Neural progenitor cell (in vitro differentiated cells): ENCODE measurements around the gene NSRP1. TPM values are rescaled to one million over a fixed set of nuclear protein-coding genes. Genes with fewer than 3 reads are reported as not detected.
"Not testable (repeated sequence)": the region's sequence is repeated elsewhere in the genome, so short reads cannot be mapped to it uniquely, and the experiment has no call there.

Source experiments
- DNase-seq: peaks from one replicate; pipeline ENCODE4 v3.0.0-alpha.2; 2016; ENCODE audit warnings: low spot score
- H2AFZ ChIP-seq: fragments of 200-600 bp; sonication (generic); replicated peaks from 2 replicates; pipeline ENCODE4 v1.6.1; 2016; ENCODE audit warnings: antibody characterized with exemption
- H3F3A ChIP-seq: fragments of 200-600 bp; sonication (generic); 2 replicates; pipeline ENCODE4 v1.6.1; 2016; ENCODE audit warnings: antibody characterized with exemption, low read depth
- H3K27ac ChIP-seq: fragments of 200-600 bp; sonication (generic); 2 replicates; pipeline ENCODE4 v1.5.1; 2016; ENCODE audit warnings: mild to moderate bottlenecking
- H3K27me3 ChIP-seq: fragments of 200-600 bp; sonication (generic); 2 replicates; pipeline ENCODE4 v1.6.1; 2016; ENCODE audit warnings: mild to moderate bottlenecking, moderate library complexity
- H3K36me3 ChIP-seq: fragments of 200-600 bp; sonication (generic); 2 replicates; pipeline ENCODE4 v1.5.1; 2016
- H3K4me1 ChIP-seq: fragments of 200-600 bp; sonication (generic); 2 replicates; pipeline ENCODE4 v1.6.1; 2016; ENCODE audit warnings: mixed run types
- H3K4me2 ChIP-seq: fragments of 200-600 bp; sonication (generic); 2 replicates; pipeline ENCODE4 v1.6.1; 2016
- H3K4me3 ChIP-seq: fragments of 200-600 bp; sonication (generic); 2 replicates; pipeline ENCODE4 v1.5.1; 2016
- H3K79me2 ChIP-seq: fragments of 200-600 bp; sonication (generic); 2 replicates; pipeline ENCODE4 v1.6.1; 2016; ENCODE audit warnings: low read depth
- H3K9ac ChIP-seq: fragments of 200-600 bp; sonication (generic); 2 replicates; pipeline ENCODE4 v1.6.1; 2016
- H3K9me3 ChIP-seq: fragments of 200-600 bp; sonication (generic); 2 replicates; pipeline ENCODE4 v1.5.1; 2016; ENCODE audit warnings: low read depth
- H4K20me1 ChIP-seq: fragments of 200-600 bp; sonication (generic); 2 replicates; pipeline ENCODE4 v1.6.1; 2016; ENCODE audit warnings: low read depth
- H3K27ac Mint-ChIP-seq: 3 replicates; pipeline ENCODE4 v1.8.0; 2021; ENCODE audit warnings: mixed read lengths
- H3K27me3 Mint-ChIP-seq: 2 replicates; pipeline ENCODE4 v1.8.0; 2022; ENCODE audit warnings: low read depth, mild to moderate bottlenecking, inconsistent platforms, moderate library complexity, mixed read lengths; ENCODE audit not compliant: insufficient read depth
- H3K36me3 Mint-ChIP-seq: 3 replicates; pipeline ENCODE4 v1.8.0; 2021; ENCODE audit warnings: mixed read lengths
- H3K4me1 Mint-ChIP-seq: 3 replicates; pipeline ENCODE4 v1.8.0; 2021; ENCODE audit warnings: mixed read lengths
- H3K4me3 Mint-ChIP-seq: 3 replicates; pipeline ENCODE4 v1.8.0; 2021; ENCODE audit warnings: mild to moderate bottlenecking, moderate library complexity, mixed read lengths
- H3K9me3 Mint-ChIP-seq: 3 replicates; pipeline ENCODE4 v1.8.0; 2020; ENCODE audit warnings: mixed read lengths
- CTCF ChIP-seq: fragments of 200-600 bp; sonication (generic); IDR thresholded peaks from 2 replicates; pipeline ENCODE4 v1.5.1; 2017; ENCODE audit warnings: antibody characterized with exemption, mild to moderate bottlenecking
- EZH2 ChIP-seq: fragments of 200-600 bp; sonication (generic); IDR thresholded peaks from 2 replicates; pipeline ENCODE4 v1.6.1; 2017; ENCODE audit warnings: antibody characterized with exemption, mild to moderate bottlenecking, moderate library complexity
- EZH2phosphoT487 ChIP-seq: fragments of 200-600 bp; sonication (generic); IDR thresholded peaks from 2 replicates; pipeline ENCODE4 v1.6.1; 2017; ENCODE audit warnings: antibody characterized with exemption
- total RNA-seq: library from RNA; depleted of rRNA; stranded (reverse); fragments of >200 nt; gene quantifications from 2 replicates; pipeline ENCODE4 v1.2.3, GENCODE V29; 2015; ENCODE audit warnings: low replicate concordance

NSRP1 gene
- total RNA-seq, 1 donor from 2014 or later = 14.8 TPM

- no peak for TF ChIP-seq EZH2phosphoT487
- no peak for TF ChIP-seq EZH2
- no peak for TF ChIP-seq CTCF
- H3K4me2 ChIP-seq = no peak overlapping the region
- Mint-ChIP-seq H3K9me3 (no peaks in the 10 kb centered on the region), H3K4me1 (peaks cover 12% of the 10 kb centered on the region), H3K27me3 (no peaks in the 10 kb centered on the region), H3K36me3 (no peaks in the 10 kb centered on the region), H3K4me3 (no peak overlapping the region), H3K27ac (no peak overlapping the region)
- no peak overlapping the region for H3K27ac ChIP-seq
- H2AFZ ChIP-seq = peak overlapping the region; percentile 52
- peaks cover 21% of the 10 kb centered on the region for H3K79me2 ChIP-seq
- no peaks in the 10 kb centered on the region for H3K36me3 ChIP-seq
- no peak overlapping the region for H3K9ac ChIP-seq
- no peaks in the 10 kb centered on the region for H3K9me3 ChIP-seq
- no peaks in the 10 kb centered on the region for H3K27me3 ChIP-seq
- H3F3A ChIP-seq = peaks cover 14% of the 10 kb centered on the region
- H3K4me3 ChIP-seq = no peak overlapping the region
- H3K4me1 ChIP-seq = peaks cover 7% of the 10 kb centered on the region
- DNase-seq = no peak
- H4K20me1 ChIP-seq = no peaks in the 10 kb centered on the region
These were observed 3.4 kb upstream of the NSRP1 start for GRCh38 chr17:30113213-30113612.

DNA sequence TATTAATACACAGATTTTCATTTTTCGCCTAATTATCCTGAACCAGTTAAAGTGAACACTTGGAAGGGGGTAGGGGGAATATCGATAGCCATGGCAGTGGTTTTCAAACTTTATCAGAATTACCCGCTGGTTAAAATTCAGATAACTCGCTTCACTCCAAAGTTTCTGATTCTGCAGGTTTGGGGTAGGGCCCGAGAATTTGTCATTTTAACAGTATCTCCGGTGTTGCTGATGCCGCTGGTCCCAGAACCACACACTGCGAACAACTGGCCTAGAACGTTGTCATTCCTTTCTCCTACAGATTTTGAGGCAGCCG is 313 bp upstream of the NSRP1 start:
- peaks cover 21% of the 10 kb centered on the region for H4K20me1 ChIP-seq
- Mint-ChIP-seq H3K4me3 (peak overlapping the region; percentile 97), H3K27me3 (no peaks in the 10 kb centered on the region), H3K9me3 (no peaks in the 10 kb centered on the region), H3K36me3 (peaks cover 5% of the 10 kb centered on the region), H3K27ac (peak overlapping the region; percentile 99), H3K4me1 (peaks cover 20% of the 10 kb centered on the region)
- peaks cover 52% of the 10 kb centered on the region for H3K79me2 ChIP-seq
- H2AFZ ChIP-seq = peak overlapping the region; percentile 71
- H3K4me3 ChIP-seq = peak overlapping the region; percentile 87
- H3K4me2 ChIP-seq = peak overlapping the region; percentile 93
- peak overlapping the region; percentile 93 for H3K27ac ChIP-seq
- H3K9me3 ChIP-seq = no peaks in the 10 kb centered on the region
- H3K4me1 ChIP-seq = peaks cover 11% of the 10 kb centered on the region
- peaks cover 28% of the 10 kb centered on the region for H3F3A ChIP-seq
- no peak for TF ChIP-seq CTCF
- TF ChIP-seq EZH2phosphoT487 = no peak
- TF ChIP-seq EZH2 = no peak
- no peaks in the 10 kb centered on the region for H3K27me3 ChIP-seq
- DNase-seq = no peak
- peak overlapping the region; percentile 97 for H3K9ac ChIP-seq
- peaks cover 11% of the 10 kb centered on the region for H3K36me3 ChIP-seq

GRCh38 chr17:30117675-30118081 is 1.1 kb downstream of the NSRP1 start:
- Mint-ChIP-seq H3K27ac (peak overlapping the region; percentile 99), H3K36me3 (peaks cover 11% of the 10 kb centered on the region), H3K4me1 (peaks cover 20% of the 10 kb centered on the region), H3K4me3 (peak overlapping the region; percentile 97), H3K27me3 (no peaks in the 10 kb centered on the region), H3K9me3 (no peaks in the 10 kb centered on the region)
- no peak overlapping the region for H2AFZ ChIP-seq
- H3K36me3 ChIP-seq = peaks cover 11% of the 10 kb centered on the region
- H3K27ac ChIP-seq = no peak overlapping the region
- peaks cover 64% of the 10 kb centered on the region for H3K79me2 ChIP-seq
- H3K4me2 ChIP-seq = peak overlapping the region; percentile 93
- H3K27me3 ChIP-seq = no peaks in the 10 kb centered on the region
- TF ChIP-seq EZH2 (no peak), EZH2phosphoT487 (no peak), CTCF (no peak)
- DNase-seq = no peak
- no peaks in the 10 kb centered on the region for H3K9me3 ChIP-seq
- H3F3A ChIP-seq = peaks cover 31% of the 10 kb centered on the region
- peaks cover 11% of the 10 kb centered on the region for H3K4me1 ChIP-seq
- peak overlapping the region; percentile 97 for H3K9ac ChIP-seq
- H4K20me1 ChIP-seq = peaks cover 30% of the 10 kb centered on the region
- H3K4me3 ChIP-seq = peak overlapping the region; percentile 87

GRCh38 chr17:30118635-30119034 is 2.0 kb downstream of the NSRP1 start:
- H3K4me1 Mint-ChIP-seq = peaks cover 20% of the 10 kb centered on the region
- H3K9me3 Mint-ChIP-seq, H3K27me3 Mint-ChIP-seq, H3K27ac ChIP-seq, H3K9me3 ChIP-seq, H3K27me3 ChIP-seq, H3K27ac Mint-ChIP-seq, H2AFZ ChIP-seq, H3K9ac ChIP-seq, DNase-seq: not testable (repeated sequence)
- Histone ChIP-seq H4K20me1 (peaks cover 39% of the 10 kb centered on the region), H3K79me2 (peaks cover 74% of the 10 kb centered on the region), H3K36me3 (peaks cover 11% of the 10 kb centered on the region), H3K4me1 (peaks cover 11% of the 10 kb centered on the region), H3K4me2 (peak overlapping the region; percentile 93), H3F3A (peaks cover 39% of the 10 kb centered on the region), H3K4me3 (peak overlapping the region; percentile 87)
- H3K36me3 Mint-ChIP-seq = peaks cover 13% of the 10 kb centered on the region
- H3K4me3 Mint-ChIP-seq = peak overlapping the region; percentile 97
